CD14-positive monocyte (primary cell): Measurements from ENCODE around the gene MAMDC2. TPM values are rescaled to one million over a fixed set of nuclear protein-coding genes. Genes with fewer than 3 reads are reported as not detected.

Experiments
- DNase-seq, 3 donors: peaks; one replicate each; pipeline ENCODE4 v3.0.0-alpha.2; 2011 to 2022
- H2AFZ ChIP-seq: 2 replicates; pipeline ENCODE4 v1.6.0; 2012; ENCODE audit warnings: mild to moderate bottlenecking, low read depth, low read length, inconsistent platforms; ENCODE audit not compliant: insufficient read depth, poor library complexity, severe bottlenecking
- H3K27ac ChIP-seq, 2 donors: 1 replicate in 1 of 2; 2 replicates in 1 of 2; pipeline ENCODE4 v1.5.1; 2012 to 2013; ENCODE audit warnings: low read length in 2 of 2, control low read depth in 1 of 2, inconsistent platforms in 1 of 2, low read depth in 1 of 2, mild to moderate bottlenecking in 1 of 2
- H3K27me3 ChIP-seq, 2 donors: one replicate each; pipeline versions ENCODE4 v1.6.0 to v1.6.1; 2011 to 2013; ENCODE audit warnings: low read length in 2 of 2; ENCODE audit not compliant: control insufficient read depth in 2 of 2, insufficient read depth in 2 of 2
- H3K36me3 ChIP-seq, 2 donors: replicated peaks in 1 of 2; 1 replicate in 1 of 2; 2 replicates in 1 of 2; pipeline versions ENCODE4 v1.5.1 to v1.6.1; 2012 to 2013; ENCODE audit warnings: low read length in 2 of 2, control low read depth in 1 of 2, inconsistent platforms in 1 of 2, mild to moderate bottlenecking in 1 of 2; ENCODE audit not compliant: insufficient read depth in 2 of 2, control insufficient read depth in 1 of 2
- H3K4me1 ChIP-seq, 2 donors: 1 replicate in 1 of 2; 2 replicates in 1 of 2; pipeline versions ENCODE4 v1.5.1 to v1.6.1; 2012 to 2013; ENCODE audit warnings: low read length in 2 of 2, control low read depth in 1 of 2, inconsistent platforms in 1 of 2, mild to moderate bottlenecking in 1 of 2, moderate library complexity in 1 of 2; ENCODE audit not compliant: insufficient read depth in 2 of 2, control insufficient read depth in 1 of 2
- H3K4me2 ChIP-seq: replicated peaks from 2 replicates; pipeline ENCODE3; 2012; ENCODE audit warnings: low read length, moderate library complexity, mild to moderate bottlenecking; ENCODE audit not compliant: poor library complexity, severe bottlenecking; ENCODE audit errors: extremely low read depth
- H3K4me3 ChIP-seq, 3 experiments: fragments of 200-600 bp in 1 of 3; sonication (generic) in 1 of 3; replicated peaks in 1 of 3; 1 replicate in 2 of 3; 2 replicates in 1 of 3; pipeline ENCODE4 v1.5.1; 2011 to 2013; ENCODE audit warnings: low read length in 3 of 3, mild to moderate bottlenecking in 3 of 3, control low read depth in 2 of 3, low read depth in 2 of 3, inconsistent platforms in 1 of 3, moderate library complexity in 1 of 3
- H3K79me2 ChIP-seq: 2 replicates; pipeline ENCODE4 v1.6.0; 2012; ENCODE audit warnings: mild to moderate bottlenecking, control low read depth, inconsistent platforms, low read length, moderate library complexity; ENCODE audit not compliant: insufficient read depth
- H3K9ac ChIP-seq: 2 replicates; pipeline ENCODE4 v1.6.0; 2017; ENCODE audit warnings: low read length, mild to moderate bottlenecking; ENCODE audit not compliant: insufficient read depth, poor library complexity, severe bottlenecking
- H3K9me3 ChIP-seq, 2 donors: replicated peaks in 1 of 2; 1 replicate in 1 of 2; 2 replicates in 1 of 2; pipeline versions ENCODE4 v1.5.1 to v1.6.1; 2012 to 2013; ENCODE audit warnings: low read length in 2 of 2, control low read depth in 1 of 2; ENCODE audit not compliant: control insufficient read depth in 1 of 2, insufficient read depth in 1 of 2
- H4K20me1 ChIP-seq: 2 replicates; pipeline ENCODE4 v1.6.0; 2012; ENCODE audit warnings: mild to moderate bottlenecking, low read length, control low read depth, moderate library complexity; ENCODE audit not compliant: insufficient read depth
- H3K27ac Mint-ChIP-seq, 7 donors: one replicate each; pipeline ENCODE4 v1.8.0; 2020; ENCODE audit warnings: mild to moderate bottlenecking in 7 of 7, mixed read lengths in 7 of 7, moderate library complexity in 6 of 7, inconsistent platforms in 2 of 7
- H3K27me3 Mint-ChIP-seq, 3 donors: one replicate each; pipeline ENCODE4 v1.8.0; 2021 to 2022; ENCODE audit warnings: low read depth in 3 of 3, mild to moderate bottlenecking in 3 of 3, mixed read lengths in 3 of 3, moderate library complexity in 3 of 3, inconsistent platforms in 1 of 3
- H3K36me3 Mint-ChIP-seq, 2 donors: one replicate each; pipeline ENCODE4 v1.8.0; 2020; ENCODE audit warnings: mixed read lengths in 2 of 2, inconsistent platforms in 1 of 2, mild to moderate bottlenecking in 1 of 2
- H3K4me1 Mint-ChIP-seq: one replicate; pipeline ENCODE4 v1.8.0; 2020; ENCODE audit warnings: mild to moderate bottlenecking, mixed read lengths
- H3K4me3 Mint-ChIP-seq, 2 donors: one replicate each; pipeline ENCODE4 v1.8.0; 2020; ENCODE audit warnings: mild to moderate bottlenecking in 2 of 2, mixed read lengths in 2 of 2, moderate library complexity in 1 of 2
- H3K9me3 Mint-ChIP-seq, 7 donors: one replicate each; pipeline ENCODE4 v1.8.0; 2020 to 2022; ENCODE audit warnings: mixed read lengths in 7 of 7, mild to moderate bottlenecking in 6 of 7, moderate library complexity in 6 of 7, inconsistent platforms in 2 of 7
- CTCF ChIP-seq: fragments of 200-600 bp; IDR thresholded peaks from one replicate; pipeline ENCODE4 v1.8.0; 2022; ENCODE audit warnings: antibody characterized with exemption, mild to moderate bottlenecking
- WGBS: methylation state at CpG from one replicate; pipeline ENCODE4 v1.1.5; 2013; ENCODE audit warnings: missing lambda C conversion rate; ENCODE audit not compliant: insufficient coverage; 5-methylcytosine and 5-hydroxymethylcytosine counted together
- intact Hi-C, 2 donors: fragments of 100-400 bp; cut with micrococcal nuclease; formaldehyde crosslinking; loops; one replicate each; pipeline versions ENCODE4 v1.15.0 to v1.15.1; 2023
- polyA plus RNA-seq, 3 donors: library from polyadenylated mRNA; depleted of rRNA in 1 of 3; unstranded in 2 of 3; stranded (reverse) in 1 of 3; fragments of 300-500 nt in 2 of 3; fragments of >200 nt in 1 of 3; fragmentation: Illumina TruSeq in 2 of 3; gene quantifications; 1 replicate in 2 of 3; 2 replicates in 1 of 3; pipeline ENCODE4 v1.2.3, GENCODE V29; 2012 to 2021

Gene MAMDC2
- polyA plus RNA-seq, 3 donors: 0.05 to 0.09 TPM; not detected in 1

- peaks cover 57% of the 10 kb centered on the region for H3K79me2 ChIP-seq
- H3K27ac Mint-ChIP-seq: peak overlapping the region in 5 of 7 donors; percentile 22 to 98 (median 93)
- peak overlapping the region; percentile 92 to 94 for H3K4me3 Mint-ChIP-seq
- peaks cover 0 to 3% (median 0%) of the 10 kb centered on the region in 3 donors for H3K27me3 Mint-ChIP-seq
- H3K36me3 ChIP-seq: peaks cover 13 to 47% of the 10 kb centered on the region in 2 donors
- no peak for TF ChIP-seq CTCF
- intact Hi-C loops: no loop called here
- no peaks in the 10 kb centered on the region for H3K27me3 ChIP-seq
- H4K20me1 ChIP-seq: peaks cover 40% of the 10 kb centered on the region
- no peak overlapping the region for H2AFZ ChIP-seq
- peak overlapping the region; percentile 92 for H3K4me2 ChIP-seq
- no peak for DNase-seq
- peaks cover 25 to 34% of the 10 kb centered on the region in 2 donors for H3K4me1 ChIP-seq
- no peak overlapping the region for H3K27ac ChIP-seq
- H3K9me3 Mint-ChIP-seq: peaks cover 0 to 3% (median 0%) of the 10 kb centered on the region in 7 donors
- peak overlapping the region in 2 of 3 experiments; percentile 57 to 91 for H3K4me3 ChIP-seq
- H3K4me1 Mint-ChIP-seq: peaks cover 53% of the 10 kb centered on the region
- 99% methylated on average over 16 of the region's 30 CpGs for WGBS
- no peaks in the 10 kb centered on the region for H3K9me3 ChIP-seq
- peaks cover 30 to 38% of the 10 kb centered on the region in 2 donors for H3K36me3 Mint-ChIP-seq
- H3K9ac ChIP-seq: no peak overlapping the region
These were observed 216.4 kb downstream of the MAMDC2 start for GRCh38 chr9:70260007-70260443.

GRCh38 chr9:70260606-70261005, 217.0 kb downstream of the MAMDC2 start:
- peaks cover 0 to 3% (median 0%) of the 10 kb centered on the region in 7 donors for H3K9me3 Mint-ChIP-seq
- H3K27me3 ChIP-seq: no peaks in the 10 kb centered on the region
- H3K36me3 Mint-ChIP-seq: peaks cover 35 to 43% of the 10 kb centered on the region in 2 donors
- peak overlapping the region in 1 of 3 experiments; percentile 91 for H3K4me3 ChIP-seq
- peak overlapping the region; percentile 13 for H3K4me2 ChIP-seq
- peaks cover 49% of the 10 kb centered on the region for H3K4me1 Mint-ChIP-seq
- peak overlapping the region in 3 of 7 donors; percentile 16 to 26 (median 17) for H3K27ac Mint-ChIP-seq
- H3K9me3 ChIP-seq: no peaks in the 10 kb centered on the region
- WGBS: 98% methylated on average over 4 of the region's 8 CpGs
- intact Hi-C loops: no loop called here
- peaks cover 16 to 53% of the 10 kb centered on the region in 2 donors for H3K36me3 ChIP-seq
- no peak for DNase-seq
- peaks cover 40% of the 10 kb centered on the region for H4K20me1 ChIP-seq
- H3K4me3 Mint-ChIP-seq: no peak overlapping the region
- H3K4me1 ChIP-seq: peaks cover 25 to 34% of the 10 kb centered on the region in 2 donors
- H3K79me2 ChIP-seq: peaks cover 63% of the 10 kb centered on the region
- H3K27ac ChIP-seq: no peak overlapping the region
- H2AFZ ChIP-seq: no peak overlapping the region
- H3K27me3 Mint-ChIP-seq: peaks cover 0 to 3% (median 0%) of the 10 kb centered on the region in 3 donors
- TF ChIP-seq CTCF: no peak
- H3K9ac ChIP-seq: no peak overlapping the region
